Liver (tissue), 9 donors: Measurements from ENCODE around the gene PARVG. TPM values are rescaled to one million over a fixed set of nuclear protein-coding genes. Genes with fewer than 3 reads are reported as not detected.

ENCODE experiments used
- DNase-seq: peaks from one replicate; pipeline ENCODE4 v3.0.0-alpha.2; 2017; ENCODE audit warnings: low spot score
- H3K27ac ChIP-seq, 2 donors: one replicate each; pipeline ENCODE4 v1.7.0; 2013; ENCODE audit warnings: inconsistent platforms in 2 of 2, low read length in 2 of 2, control low read depth in 1 of 2, low read depth in 1 of 2, mild to moderate bottlenecking in 1 of 2
- H3K27me3 ChIP-seq, 4 donors: one replicate each; pipeline versions ENCODE4 v1.6.1 to v1.7.0; 2013; ENCODE audit warnings: low read length in 3 of 4, inconsistent platforms in 1 of 4, mild to moderate bottlenecking in 1 of 4, moderate library complexity in 1 of 4; ENCODE audit not compliant: control insufficient read depth in 4 of 4, insufficient read depth in 4 of 4
- H3K36me3 ChIP-seq, 4 donors: one replicate each; pipeline versions ENCODE4 v1.6.1 to v1.7.0; 2013; ENCODE audit warnings: low read length in 3 of 4, mild to moderate bottlenecking in 3 of 4, low read depth in 1 of 4, moderate library complexity in 1 of 4; ENCODE audit not compliant: control insufficient read depth in 4 of 4, insufficient read depth in 3 of 4
- H3K4me1 ChIP-seq, 4 donors: one replicate each; pipeline versions ENCODE4 v1.6.1 to v1.7.0; 2013; ENCODE audit warnings: low read length in 3 of 4, mild to moderate bottlenecking in 3 of 4, moderate library complexity in 1 of 4; ENCODE audit not compliant: control insufficient read depth in 4 of 4, insufficient read depth in 4 of 4
- H3K4me3 ChIP-seq, 3 donors: one replicate each; pipeline versions ENCODE4 v1.6.1 to v1.7.0; 2013; ENCODE audit warnings: low read length in 3 of 3, control low read depth in 1 of 3, low read depth in 1 of 3, mild to moderate bottlenecking in 1 of 3
- H3K9ac ChIP-seq, 2 donors: one replicate each; pipeline ENCODE4 v1.7.0; 2013; ENCODE audit warnings: low read length in 2 of 2, mild to moderate bottlenecking in 2 of 2, moderate library complexity in 2 of 2, control low read depth in 1 of 2, low read depth in 1 of 2
- H3K9me3 ChIP-seq, 4 donors: one replicate each; pipeline versions ENCODE4 v1.6.1 to v1.7.0; 2013; ENCODE audit warnings: low read length in 3 of 4; ENCODE audit not compliant: control insufficient read depth in 4 of 4
- ATF3 ChIP-seq: IDR thresholded peaks from 2 replicates; pipeline ENCODE4 v1.6.1; 2016; ENCODE audit warnings: antibody characterized with exemption
- FOXA2 ChIP-seq: IDR thresholded peaks from 2 replicates; pipeline ENCODE4 v1.6.1; 2016; ENCODE audit warnings: antibody characterized with exemption
- HNF4A ChIP-seq, 2 donors: conservative IDR thresholded peaks; 2 replicates each; pipeline ENCODE4 v1.6.1; 2016; ENCODE audit warnings: antibody characterized with exemption in 2 of 2, mild to moderate bottlenecking in 2 of 2
- HNF4G ChIP-seq: IDR thresholded peaks from 2 replicates; pipeline ENCODE4 v1.6.1; 2016; ENCODE audit warnings: antibody characterized with exemption
- JUND ChIP-seq, 2 donors: IDR thresholded peaks; 2 replicates each; pipeline ENCODE4 v1.6.1; 2016; ENCODE audit warnings: antibody characterized with exemption in 2 of 2
- MAX ChIP-seq: IDR thresholded peaks from 2 replicates; pipeline ENCODE4 v1.6.1; 2016; ENCODE audit warnings: antibody characterized with exemption
- RAD21 ChIP-seq, 2 donors: IDR thresholded peaks; 2 replicates each; pipeline ENCODE4 v1.6.1; 2016; ENCODE audit warnings: antibody characterized with exemption in 2 of 2, mild to moderate bottlenecking in 2 of 2
- REST ChIP-seq: IDR thresholded peaks from 2 replicates; pipeline ENCODE4 v1.6.1; 2016; ENCODE audit warnings: antibody characterized with exemption, mild to moderate bottlenecking
- RXRA ChIP-seq, 2 donors: IDR thresholded peaks; 2 replicates each; pipeline ENCODE4 v1.6.1; 2017 to 2018; ENCODE audit warnings: antibody characterized with exemption in 2 of 2, mild to moderate bottlenecking in 1 of 2
- SP1 ChIP-seq: IDR thresholded peaks from 2 replicates; pipeline ENCODE4 v1.6.1; 2018; ENCODE audit warnings: antibody characterized with exemption, mild to moderate bottlenecking
- TAF1 ChIP-seq: conservative IDR thresholded peaks from 2 replicates; pipeline ENCODE4 v1.6.1; 2016; ENCODE audit warnings: antibody characterized with exemption, mild to moderate bottlenecking
- YY1 ChIP-seq: IDR thresholded peaks from 2 replicates; pipeline ENCODE4 v1.6.1; 2016; ENCODE audit warnings: antibody characterized with exemption, mild to moderate bottlenecking
- WGBS: extraction: QIAGEN DNeasy Blood & Tissue Kit; methylation state at CpG from one replicate; pipeline ENCODE4 v1.1.7; 2013; 5-methylcytosine and 5-hydroxymethylcytosine counted together
- polyA plus RNA-seq, 2 donors: library from polyadenylated mRNA; stranded (reverse) in 1 of 2; unstranded in 1 of 2; fragments of 200-250 nt in 1 of 2; fragments of >200 nt in 1 of 2; fragmentation: Nextera tagmentation in 1 of 2; extraction: Ambion mirVana in 1 of 2; gene quantifications; one replicate each; pipeline versions ENCODE4 v1.2.1 to v1.2.3, GENCODE V29; 2013 to 2015
- total RNA-seq, 2 donors: library from RNA; depleted of rRNA; stranded (reverse); fragments of >200 nt; gene quantifications; one replicate each; pipeline ENCODE4 v1.2.3, GENCODE V29; 2014
- TF ChIP-seq, protein P1 (sequence below): IDR thresholded peaks from 2 replicates; pipeline ENCODE4 v1.6.1; 2016; ENCODE audit warnings: antibody characterized with exemption
- TF ChIP-seq, protein P2 (sequence below): fragments of 150-350 bp; IDR thresholded peaks from 2 replicates; pipeline ENCODE4 v1.5.1; 2017; ENCODE audit warnings: improper control_type of control experiment, low read depth, low read length; ENCODE audit not compliant: missing input control
- donor health status: healthy.
- donor health status: healthy.
- donor health status: healthy.
- donor health status: healthy.
- donor health status: healthy.

The PARVG gene
- total and polyA plus RNA-seq, 4 donors = 4.0 to 12.1 (median 6.6) TPM

DNA sequence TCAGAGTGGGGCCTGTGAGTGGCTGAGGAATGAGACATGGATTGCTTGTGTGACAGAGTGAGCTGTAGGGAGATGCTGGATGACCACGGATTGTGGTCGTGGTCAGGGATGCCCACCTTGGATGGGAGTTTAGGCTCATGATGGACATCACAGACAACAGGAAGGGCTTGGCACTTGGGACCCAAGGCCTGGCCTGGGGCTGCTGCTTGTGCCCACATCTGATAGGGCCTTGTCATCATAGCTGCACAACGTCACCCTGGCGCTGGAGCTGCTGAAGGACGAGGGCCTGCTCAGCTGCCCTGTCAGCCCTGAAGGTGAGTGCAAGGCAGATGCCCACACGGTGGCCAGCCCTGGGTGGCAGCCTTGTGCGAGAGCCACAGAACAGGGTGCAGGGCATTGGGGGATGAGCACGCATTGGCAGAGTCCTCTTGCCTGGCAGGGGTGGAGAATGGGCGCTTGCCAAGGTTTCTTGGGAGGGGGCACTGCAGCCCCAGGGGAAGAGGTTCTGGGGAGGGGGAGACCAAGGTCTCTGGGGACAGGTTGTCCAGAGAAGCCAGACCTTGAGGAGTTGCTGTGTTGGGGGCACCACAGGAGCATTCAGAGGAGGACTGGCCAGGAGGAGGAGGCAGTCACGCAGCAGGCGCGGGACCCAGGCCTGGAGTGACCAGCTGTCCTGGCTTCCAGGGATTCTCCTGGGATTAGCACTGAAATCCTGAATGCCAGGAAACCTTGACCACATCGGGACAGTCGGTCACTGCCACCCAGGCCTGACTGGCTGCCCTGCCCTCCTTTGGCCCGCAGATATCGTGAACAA is 25.0 kb downstream of the PARVG start:
- Histone ChIP-seq H3K36me3 (no peaks in the 10 kb centered on the region), H3K9ac (no peak overlapping the region), H3K9me3 (peaks cover 0 to 5% (median 3%) of the 10 kb centered on the region in 4 donors), H3K27ac (no peak overlapping the region), H3K4me3 (no peak overlapping the region), H3K4me1 (no peaks in the 10 kb centered on the region), H3K27me3 (no peaks in the 10 kb centered on the region)
- DNase-seq = no peak
- TF ChIP-seq REST (no peak), FOXA2 (no peak), JUND (IDR thresholded peaks at IDR 0.05) (no peak), MAX (no peak), HNF4A (conservative IDR thresholded peaks at IDR 0.05) (no peak), SP1 (no peak), RXRA (IDR thresholded peaks at IDR 0.05) (no peak), YY1 (no peak), HNF4G (no peak), ATF3 (no peak), RAD21 (IDR thresholded peaks at IDR 0.05) (no peak)
- TF ChIP-seq, protein P1, sequence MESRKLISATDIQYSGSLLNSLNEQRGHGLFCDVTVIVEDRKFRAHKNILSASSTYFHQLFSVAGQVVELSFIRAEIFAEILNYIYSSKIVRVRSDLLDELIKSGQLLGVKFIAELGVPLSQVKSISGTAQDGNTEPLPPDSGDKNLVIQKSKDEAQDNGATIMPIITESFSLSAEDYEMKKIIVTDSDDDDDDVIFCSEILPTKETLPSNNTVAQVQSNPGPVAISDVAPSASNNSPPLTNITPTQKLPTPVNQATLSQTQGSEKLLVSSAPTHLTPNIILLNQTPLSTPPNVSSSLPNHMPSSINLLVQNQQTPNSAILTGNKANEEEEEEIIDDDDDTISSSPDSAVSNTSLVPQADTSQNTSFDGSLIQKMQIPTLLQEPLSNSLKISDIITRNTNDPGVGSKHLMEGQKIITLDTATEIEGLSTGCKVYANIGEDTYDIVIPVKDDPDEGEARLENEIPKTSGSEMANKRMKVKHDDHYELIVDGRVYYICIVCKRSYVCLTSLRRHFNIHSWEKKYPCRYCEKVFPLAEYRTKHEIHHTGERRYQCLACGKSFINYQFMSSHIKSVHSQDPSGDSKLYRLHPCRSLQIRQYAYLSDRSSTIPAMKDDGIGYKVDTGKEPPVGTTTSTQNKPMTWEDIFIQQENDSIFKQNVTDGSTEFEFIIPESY = no peak
- TF ChIP-seq, protein P2, sequence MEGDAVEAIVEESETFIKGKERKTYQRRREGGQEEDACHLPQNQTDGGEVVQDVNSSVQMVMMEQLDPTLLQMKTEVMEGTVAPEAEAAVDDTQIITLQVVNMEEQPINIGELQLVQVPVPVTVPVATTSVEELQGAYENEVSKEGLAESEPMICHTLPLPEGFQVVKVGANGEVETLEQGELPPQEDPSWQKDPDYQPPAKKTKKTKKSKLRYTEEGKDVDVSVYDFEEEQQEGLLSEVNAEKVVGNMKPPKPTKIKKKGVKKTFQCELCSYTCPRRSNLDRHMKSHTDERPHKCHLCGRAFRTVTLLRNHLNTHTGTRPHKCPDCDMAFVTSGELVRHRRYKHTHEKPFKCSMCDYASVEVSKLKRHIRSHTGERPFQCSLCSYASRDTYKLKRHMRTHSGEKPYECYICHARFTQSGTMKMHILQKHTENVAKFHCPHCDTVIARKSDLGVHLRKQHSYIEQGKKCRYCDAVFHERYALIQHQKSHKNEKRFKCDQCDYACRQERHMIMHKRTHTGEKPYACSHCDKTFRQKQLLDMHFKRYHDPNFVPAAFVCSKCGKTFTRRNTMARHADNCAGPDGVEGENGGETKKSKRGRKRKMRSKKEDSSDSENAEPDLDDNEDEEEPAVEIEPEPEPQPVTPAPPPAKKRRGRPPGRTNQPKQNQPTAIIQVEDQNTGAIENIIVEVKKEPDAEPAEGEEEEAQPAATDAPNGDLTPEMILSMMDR = no peak
- 89% methylated on average over 16 of the region's 16 CpGs for WGBS

DNA sequence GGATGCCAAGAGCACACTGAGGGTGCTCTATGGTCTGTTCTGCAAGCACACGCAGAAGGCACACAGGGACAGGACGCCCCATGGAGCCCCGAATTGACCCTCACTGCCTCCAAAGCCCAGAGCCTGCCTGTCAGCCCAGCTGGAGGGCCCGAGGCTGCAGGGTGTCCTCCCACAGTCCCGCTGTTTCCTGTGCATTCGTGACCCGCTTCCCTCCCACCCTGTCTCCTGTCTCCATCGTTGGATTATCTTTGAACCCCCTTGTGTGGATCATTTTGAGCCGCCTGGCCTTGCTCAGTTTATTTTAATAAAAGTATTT is 25.6 kb downstream of the PARVG start:
- TF ChIP-seq TAF1 = no peak
- TF ChIP-seq JUND (IDR thresholded peaks at IDR 0.05) = no peak
- TF ChIP-seq SP1 = no peak
- TF ChIP-seq, protein P2 = no peak
- H3K4me3 ChIP-seq = no peak overlapping the region
- no peaks in the 10 kb centered on the region for H3K27me3 ChIP-seq
- H3K9ac ChIP-seq = no peak overlapping the region
- H3K36me3 ChIP-seq = no peaks in the 10 kb centered on the region
- peaks cover 0 to 5% (median 3%) of the 10 kb centered on the region in 4 donors for H3K9me3 ChIP-seq
- no peak overlapping the region for H3K27ac ChIP-seq
- DNase-seq = no peak
- WGBS = 83% methylated on average over 9 of the region's 9 CpGs
- H3K4me1 ChIP-seq = no peaks in the 10 kb centered on the region
